Superior temporal gyrus (tissue), 1 donor: ENCODE data around the gene TAS1R1.
"Not testable (repeated sequence)": the region's sequence is repeated elsewhere in the genome, so short reads cannot be mapped to it uniquely, and the experiment has no call there.

ENCODE experiments used
- DNase-seq: peaks from one replicate; pipeline ENCODE4 v3.0.0-alpha.2; 2016; ENCODE audit errors: extremely low spot score

The TAS1R1 gene

GRCh38 chr1:6521536-6521935, 33.6 kb upstream of the TAS1R1 start:
- DNase-seq = no peak

GRCh38 chr1:6523566-6523965, 31.5 kb upstream of the TAS1R1 start:
- DNase-seq = peak; percentile 52

- DNase-seq = no peak
Observed at GRCh38 chr1:6526316-6526715, 28.8 kb upstream of the TAS1R1 start.

DNA sequence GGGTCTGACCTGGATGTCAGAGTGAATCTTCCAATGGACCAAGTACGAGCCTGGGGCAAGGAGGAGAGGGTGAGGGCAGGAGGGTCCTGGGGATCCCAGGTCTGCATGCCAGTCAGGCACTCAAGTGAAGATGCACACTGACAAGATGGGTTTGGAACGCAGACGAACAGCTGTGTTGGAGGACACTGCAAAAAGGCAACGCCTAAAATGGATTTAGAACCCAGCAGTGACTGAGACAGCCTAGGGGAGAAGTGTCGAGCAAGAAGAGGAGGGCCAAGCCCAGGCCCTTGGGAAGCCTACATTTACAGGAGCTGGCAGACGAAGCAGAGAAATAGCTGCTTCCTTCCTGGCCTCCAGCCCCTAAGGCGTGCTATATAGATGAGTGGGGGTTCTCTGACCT, 26.6 kb upstream of the TAS1R1 start:
- no peak for DNase-seq

DNA sequence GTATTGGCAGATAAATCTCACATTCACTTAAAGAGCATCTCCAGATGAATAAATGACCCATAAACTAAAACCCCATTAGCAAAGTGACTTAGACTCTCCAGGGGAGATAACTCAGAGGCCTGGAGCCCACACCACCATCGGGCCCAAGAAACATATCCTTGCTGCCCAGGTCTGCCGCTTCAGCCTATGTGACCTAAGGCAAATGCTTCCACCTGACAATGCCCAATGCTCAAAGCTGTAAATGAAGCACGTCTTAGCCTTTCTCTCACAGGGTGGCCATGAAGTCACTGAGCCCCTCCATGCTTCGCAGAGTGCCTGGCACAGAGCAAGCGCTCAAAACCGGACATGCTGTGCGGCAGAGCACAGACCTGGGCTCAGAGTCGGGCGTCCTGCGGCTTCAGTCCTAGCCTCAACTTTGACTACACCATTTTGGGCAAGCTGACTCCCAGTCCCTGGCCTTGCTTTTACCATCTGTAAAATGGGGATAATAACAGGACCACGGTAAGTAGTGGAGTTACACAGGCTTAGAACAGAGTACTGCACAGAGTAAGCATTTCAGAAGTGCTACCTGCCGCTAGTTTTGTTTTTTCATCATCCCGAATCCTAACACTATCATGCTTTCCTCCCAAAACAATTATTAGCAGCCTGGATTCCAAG, 24.5 kb upstream of the TAS1R1 start:
- no peak for DNase-seq

GRCh38 chr1:6531996-6532395, 23.1 kb upstream of the TAS1R1 start:
- DNase-seq = no peak

- DNase-seq = no peak
Observed at GRCh38 chr1:6534248-6534822, 20.8 kb upstream of the TAS1R1 start.

- no peak for DNase-seq
Observed at GRCh38 chr1:6535214-6535613, 19.9 kb upstream of the TAS1R1 start.

DNA sequence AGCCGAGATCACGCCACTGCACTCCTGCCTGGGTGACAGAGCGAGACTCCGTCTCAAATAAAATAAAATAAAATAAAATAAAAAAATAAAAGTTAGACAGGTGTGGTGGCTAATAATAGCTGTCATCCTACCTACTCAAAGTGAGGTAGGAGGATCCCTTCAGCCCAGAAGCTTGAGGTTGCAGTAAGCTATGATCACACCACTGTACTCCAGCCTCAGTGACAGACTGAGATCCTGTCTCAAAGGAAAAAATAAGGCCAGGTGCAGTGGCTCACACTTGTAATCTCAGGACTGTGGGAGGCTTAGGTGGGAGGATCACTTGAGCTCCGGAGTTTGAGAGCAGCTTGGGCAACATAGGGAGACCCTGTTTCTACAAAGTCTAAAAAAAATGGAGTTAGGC, 18.8 kb upstream of the TAS1R1 start:
- no peak for DNase-seq

DNA sequence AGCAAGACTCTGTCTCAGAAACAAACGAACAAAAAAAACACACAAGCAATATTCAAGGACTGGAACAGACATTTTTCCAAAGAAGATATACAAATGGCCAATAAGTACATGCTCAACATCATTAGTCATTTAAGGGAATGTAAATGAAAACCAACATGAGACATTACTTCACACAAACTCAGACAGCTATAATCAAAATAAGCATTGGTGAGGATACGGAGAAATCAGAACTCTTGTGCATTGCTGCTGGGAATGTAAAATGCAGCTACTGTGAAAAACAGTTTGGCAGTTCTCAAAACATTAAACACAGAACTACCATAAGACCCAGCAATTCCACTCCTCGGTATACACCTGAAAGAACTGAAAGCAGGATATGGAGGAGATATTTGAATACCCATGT, 16.2 kb upstream of the TAS1R1 start:
- DNase-seq = no peak

- no peak for DNase-seq
Observed at GRCh38 chr1:6544831-6545230, 10.3 kb upstream of the TAS1R1 start.

DNA sequence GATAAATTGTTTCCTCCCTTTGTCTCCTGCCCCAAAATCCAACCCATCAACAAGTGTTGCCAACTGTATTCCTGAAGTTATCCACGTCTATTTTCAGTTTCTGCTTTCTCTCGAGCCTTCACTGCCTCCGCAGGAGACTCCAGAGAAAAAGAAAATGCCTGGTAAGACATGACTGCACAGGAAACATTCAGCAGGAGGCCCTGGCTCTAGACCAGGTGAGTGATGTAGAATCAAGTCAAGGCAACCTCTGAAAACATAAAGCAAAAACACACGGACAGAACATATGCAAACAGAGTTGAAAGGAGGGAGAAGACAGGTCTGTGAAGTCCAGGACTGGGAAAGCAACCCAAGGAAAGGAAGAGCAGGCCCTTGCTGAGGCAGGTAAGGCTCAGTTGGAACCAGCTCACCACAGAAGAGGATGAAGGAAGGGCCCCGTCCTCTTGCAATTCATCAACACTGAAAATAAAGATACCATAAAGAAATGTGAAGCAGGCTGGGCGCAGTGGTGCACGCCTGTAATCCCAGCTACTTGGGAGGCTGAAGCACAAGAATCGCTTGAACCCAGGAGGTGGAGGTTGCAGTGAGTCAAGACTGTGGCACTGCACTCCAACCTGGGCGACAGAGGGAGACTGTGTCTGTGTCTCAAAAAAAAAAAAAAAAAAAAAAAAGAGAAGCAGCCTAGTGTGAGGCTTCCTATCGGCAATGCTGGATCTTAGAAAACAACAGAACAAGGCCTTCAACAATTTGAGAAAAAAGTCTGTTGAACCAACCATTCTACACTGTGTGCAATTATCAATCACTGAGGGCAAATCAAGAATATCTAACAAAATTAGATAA, 9.6 kb upstream of the TAS1R1 start:
- DNase-seq = no peak

GRCh38 chr1:6546326-6546725, 8.8 kb upstream of the TAS1R1 start:
- no peak for DNase-seq

- DNase-seq = no peak
Observed at GRCh38 chr1:6547301-6547700, 7.8 kb upstream of the TAS1R1 start.

DNA sequence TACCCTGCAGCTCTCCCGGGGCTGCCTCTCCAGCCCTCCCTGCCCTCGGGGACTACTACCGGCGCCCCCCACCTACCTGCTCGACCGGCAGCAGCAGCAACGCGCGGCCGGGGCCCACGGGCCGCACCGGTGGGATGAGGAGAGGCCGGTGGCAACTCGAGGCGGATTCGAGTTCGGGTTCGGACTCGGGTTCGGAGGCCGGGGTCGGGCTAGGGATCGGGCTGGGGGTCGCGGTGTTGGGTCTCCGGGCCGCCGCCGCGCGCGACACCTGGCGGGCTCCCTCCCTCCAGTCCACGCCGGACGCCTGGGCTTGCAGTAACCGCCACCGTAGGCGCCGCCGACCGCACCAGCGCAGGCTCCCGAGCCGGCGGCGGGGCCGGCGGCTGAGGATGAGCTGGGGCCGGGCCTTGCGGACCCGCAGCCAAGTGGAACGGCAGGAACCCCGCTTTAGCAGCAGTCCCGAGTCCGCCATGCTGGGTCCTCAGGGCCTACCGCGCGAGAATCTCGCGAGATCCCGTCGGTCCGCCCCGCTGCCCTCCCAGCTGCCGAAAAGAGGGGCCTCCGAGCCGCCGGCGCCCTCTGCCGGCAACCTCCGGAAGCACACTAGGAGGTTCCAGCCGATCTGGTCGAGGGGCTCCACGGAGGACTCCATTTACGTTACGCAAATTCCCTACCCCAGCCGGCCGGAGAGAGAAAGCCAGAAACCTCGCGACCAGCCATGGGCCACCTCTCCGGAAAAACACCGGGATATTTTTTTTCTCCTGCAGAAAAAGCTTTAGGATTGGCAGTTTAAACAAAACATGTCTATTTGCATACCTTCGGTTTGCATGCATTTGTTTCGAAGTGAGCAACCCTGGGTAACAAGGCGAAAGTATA, 838 bp upstream of the TAS1R1 start, which contains the start of gene NOL9:
Gene NOL9 (minus strand): TSS at position 483 of the 876 bp plus-strand sequence. CDS start 11 bp downstream, at position 472.
- DNase-seq = peak; percentile 95

DNA sequence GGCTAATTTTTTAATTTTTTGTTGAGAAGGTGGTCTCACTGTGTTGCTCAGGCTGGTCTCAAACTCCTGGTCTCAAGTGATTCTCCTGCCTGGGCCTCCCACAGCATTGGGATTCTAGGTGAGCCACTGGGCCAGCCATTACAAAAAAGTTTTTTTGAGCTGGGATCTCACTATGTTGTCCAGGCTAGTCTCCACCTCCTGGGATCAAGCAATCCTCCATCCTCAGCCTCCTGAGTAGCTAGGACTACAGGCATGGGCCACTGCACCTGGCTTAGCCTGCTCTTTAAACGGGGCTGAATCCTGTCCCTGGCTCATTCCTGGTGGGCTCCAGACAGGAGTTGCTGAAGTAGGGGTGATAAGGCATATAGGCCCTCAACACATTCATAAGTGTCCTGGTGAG, 2.5 kb downstream of the TAS1R1 start:
- no peak for DNase-seq

- not testable (repeated sequence) for DNase-seq
Observed at GRCh38 chr1:6559161-6559560, 4.1 kb downstream of the TAS1R1 start.

DNA sequence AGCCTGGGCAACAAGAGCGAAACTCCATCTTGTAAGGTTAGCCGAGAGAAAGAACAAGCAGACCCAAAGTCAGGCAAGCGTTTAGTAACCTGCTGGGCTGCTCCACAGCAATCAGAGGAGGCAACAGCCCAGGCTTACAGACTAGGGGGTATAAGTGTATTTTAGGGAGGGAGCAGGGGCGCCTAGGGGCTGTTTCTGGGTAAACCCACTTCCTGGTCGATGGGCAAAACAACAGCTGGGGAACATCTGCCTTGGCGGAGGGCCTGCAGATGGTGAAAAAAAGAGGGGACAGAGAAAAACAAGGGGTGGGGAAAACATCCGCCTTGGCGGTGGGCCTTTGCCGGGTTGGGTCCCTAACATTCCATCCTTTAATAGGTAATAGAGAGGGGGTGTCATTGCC, 5.2 kb downstream of the TAS1R1 start:
- no peak for DNase-seq

GRCh38 chr1:6569033-6569432, 13.9 kb downstream of the TAS1R1 start:
- DNase-seq = no peak

DNA sequence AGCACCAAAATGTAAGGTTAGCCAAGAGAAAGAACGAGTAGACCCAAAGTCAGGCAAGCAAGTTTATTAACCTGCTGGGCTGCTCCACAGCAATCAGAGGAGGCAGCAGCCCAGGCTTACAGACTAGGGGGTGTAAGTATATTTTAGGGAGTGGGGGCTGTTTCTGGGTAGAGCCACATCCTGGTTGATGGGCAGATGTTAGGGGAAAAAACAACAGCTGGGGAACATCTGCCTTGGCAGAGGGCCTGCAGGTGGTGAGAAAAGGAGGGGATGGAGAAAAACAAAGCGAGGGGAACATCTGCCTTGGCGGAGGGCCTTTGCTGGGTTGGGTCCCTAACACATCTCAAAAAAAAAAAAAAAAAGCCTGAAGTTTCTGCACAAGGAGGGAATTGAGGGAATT, 15.0 kb downstream of the TAS1R1 start:
- no peak for DNase-seq

DNA sequence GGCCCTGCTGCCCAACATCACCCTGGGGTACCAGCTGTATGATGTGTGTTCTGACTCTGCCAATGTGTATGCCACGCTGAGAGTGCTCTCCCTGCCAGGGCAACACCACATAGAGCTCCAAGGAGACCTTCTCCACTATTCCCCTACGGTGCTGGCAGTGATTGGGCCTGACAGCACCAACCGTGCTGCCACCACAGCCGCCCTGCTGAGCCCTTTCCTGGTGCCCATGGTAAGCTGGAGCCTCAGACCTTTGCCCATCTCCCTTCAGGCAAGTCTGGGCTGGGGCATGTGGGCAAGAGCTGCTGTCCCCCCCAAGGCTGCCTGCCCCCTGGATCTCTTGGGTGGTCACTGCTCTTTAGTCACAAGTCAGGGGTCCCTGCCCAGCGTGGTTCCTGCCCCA, 15.9 kb downstream of the TAS1R1 start:
- DNase-seq = no peak
